GM19239 (cell line): ENCODE results near the gene CEP72.
"Not testable (repeated sequence)": the region's sequence is repeated elsewhere in the genome, so short reads cannot be mapped to it uniquely, and the experiment has no call there.

Experiments
- DNase-seq: peaks from one replicate; pipeline ENCODE4 v3.0.0; 2011; ENCODE audit warnings: low spot score; ENCODE audit not compliant: insufficient read length
- FAIRE-seq: peaks from 2 replicates; lab custom pipeline; 2011; peaks lifted over from hg19 to GRCh38; lab: Jason Lieb, UNC

Gene CEP72

GRCh38 chr5:678521-678920 lies 66.4 kb downstream of the CEP72 start:
- FAIRE-seq, DNase-seq: not testable (repeated sequence)

- DNase-seq, FAIRE-seq: not testable (repeated sequence)
These were observed 67.2 kb downstream of the CEP72 start for GRCh38 chr5:679166-679895.

GRCh38 chr5:680118-680795 lies 68.1 kb downstream of the CEP72 start:
- not testable (repeated sequence) for DNase-seq, FAIRE-seq

- not testable (repeated sequence) for FAIRE-seq, DNase-seq
These were observed 68.7 kb downstream of the CEP72 start for GRCh38 chr5:680836-681235.

GRCh38 chr5:681317-682191 lies 69.4 kb downstream of the CEP72 start:
- FAIRE-seq: not testable (repeated sequence)

GRCh38 chr5:682216-682615 lies 70.1 kb downstream of the CEP72 start:
- not testable (repeated sequence) for FAIRE-seq, DNase-seq

More at GRCh38 chr5:681317-682191, 69.4 kb downstream of the CEP72 start:
- DNase-seq: not testable (repeated sequence)

- DNase-seq, FAIRE-seq: not testable (repeated sequence)
These were observed 70.7 kb downstream of the CEP72 start for GRCh38 chr5:682651-683358.

- FAIRE-seq: no peak
- DNase-seq: no peak
These were observed 71.7 kb downstream of the CEP72 start for GRCh38 chr5:683551-684481.

GRCh38 chr5:684751-685216 lies 72.6 kb downstream of the CEP72 start:
- no peak for DNase-seq
- FAIRE-seq: no peak

GRCh38 chr5:685262-686171 lies 73.4 kb downstream of the CEP72 start:
- FAIRE-seq: no peak

GRCh38 chr5:686172-686523 lies 74.0 kb downstream of the CEP72 start:
- not testable (repeated sequence) for FAIRE-seq

More at GRCh38 chr5:685262-686171, 73.4 kb downstream of the CEP72 start:
- DNase-seq: no peak

GRCh38 chr5:686936-687335 lies 74.8 kb downstream of the CEP72 start:
- not testable (repeated sequence) for DNase-seq, FAIRE-seq

More at GRCh38 chr5:686172-686523, 74.0 kb downstream of the CEP72 start:
- not testable (repeated sequence) for DNase-seq

- not testable (repeated sequence) for DNase-seq, FAIRE-seq
These were observed 76.3 kb downstream of the CEP72 start for GRCh38 chr5:688348-689010.

GRCh38 chr5:690293-690692 lies 78.2 kb downstream of the CEP72 start:
- FAIRE-seq, DNase-seq: not testable (repeated sequence)

GRCh38 chr5:691049-691448 lies 78.9 kb downstream of the CEP72 start:
- not testable (repeated sequence) for DNase-seq, FAIRE-seq

- DNase-seq: no peak
- no peak for FAIRE-seq
These were observed 79.8 kb downstream of the CEP72 start for GRCh38 chr5:691817-692528.
